Neutrophil (primary cell): Measurements from ENCODE around the gene CPA4.

Source experiments
- H3K27ac ChIP-seq: fragments of 200-600 bp; sonication (generic); 2 replicates; pipeline ENCODE4 v1.5.1; 2016; ENCODE audit warnings: mild to moderate bottlenecking, moderate library complexity
- H3K27me3 ChIP-seq: fragments of 200-600 bp; sonication (generic); 2 replicates; pipeline ENCODE4 v1.6.0; 2016; ENCODE audit warnings: mild to moderate bottlenecking
- H3K36me3 ChIP-seq: fragments of 200-600 bp; sonication (generic); 2 replicates; pipeline ENCODE4 v1.5.1; 2017
- H3K4me1 ChIP-seq, 2 experiments: fragments of 200-600 bp in 1 of 2; sonication (generic) in 1 of 2; 1 replicate in 1 of 2; 2 replicates in 1 of 2; pipeline versions ENCODE4 v1.5.1 to v1.6.1; 2013 to 2016; ENCODE audit warnings: low read depth in 1 of 2, low read length in 1 of 2, mild to moderate bottlenecking in 1 of 2, moderate library complexity in 1 of 2; ENCODE audit not compliant: control insufficient read depth in 1 of 2, insufficient read depth in 1 of 2
- H3K4me3 ChIP-seq, 2 experiments: fragments of 200-600 bp in 1 of 2; sonication (generic) in 1 of 2; 1 replicate in 1 of 2; 2 replicates in 1 of 2; pipeline ENCODE4 v1.5.1; 2013 to 2016; ENCODE audit warnings: low read depth in 1 of 2, low read length in 1 of 2, mild to moderate bottlenecking in 1 of 2, moderate library complexity in 1 of 2
- H3K9me3 ChIP-seq: fragments of 200-600 bp; sonication (generic); 2 replicates; pipeline ENCODE4 v1.5.1; 2016
- CTCF ChIP-seq: fragments of 200-600 bp; sonication (generic); IDR thresholded peaks from 2 replicates; pipeline ENCODE4 v1.5.1; 2016; ENCODE audit warnings: antibody characterized with exemption

The CPA4 gene

GRCh38 chr7:130258494-130259078 is 34.4 kb upstream of the CPA4 start:
- Histone ChIP-seq H3K27me3 (no peaks in the 10 kb centered on the region), H3K27ac (no peak overlapping the region), H3K4me1 (no peaks in the 10 kb centered on the region), H3K36me3 (no peaks in the 10 kb centered on the region), H3K9me3 (peaks cover 28% of the 10 kb centered on the region), H3K4me3 (no peak overlapping the region)
- TF ChIP-seq CTCF: no peak

GRCh38 chr7:130262448-130262847 is 30.5 kb upstream of the CPA4 start:
- Histone ChIP-seq H3K27me3 (no peaks in the 10 kb centered on the region), H3K4me1 (no peaks in the 10 kb centered on the region), H3K36me3 (no peaks in the 10 kb centered on the region), H3K9me3 (peaks cover 24% of the 10 kb centered on the region), H3K4me3 (no peak overlapping the region), H3K27ac (no peak overlapping the region)
- no peak for TF ChIP-seq CTCF

- Histone ChIP-seq H3K36me3 (no peaks in the 10 kb centered on the region), H3K9me3 (peaks cover 18% of the 10 kb centered on the region), H3K27me3 (no peaks in the 10 kb centered on the region), H3K27ac (no peak overlapping the region), H3K4me1 (no peaks in the 10 kb centered on the region), H3K4me3 (no peak overlapping the region)
- no peak for TF ChIP-seq CTCF
These were observed 29.8 kb upstream of the CPA4 start for GRCh38 chr7:130263130-130263529.

GRCh38 chr7:130266258-130266960 is 26.6 kb upstream of the CPA4 start, which contains the start of gene CPA2:
CPA2 (plus strand) TSS chr7:130266863; CDS start chr7:130266882, 19 bp downstream.
- Histone ChIP-seq H3K36me3 (no peaks in the 10 kb centered on the region), H3K4me1 (no peaks in the 10 kb centered on the region), H3K27me3 (no peaks in the 10 kb centered on the region), H3K4me3 (no peak within 1 kb of the TSS), H3K27ac (no peak within 1 kb of the TSS), H3K9me3 (no peaks in the 10 kb centered on the region)
- TF ChIP-seq CTCF: no peak

- Histone ChIP-seq H3K4me1 (no peaks in the 10 kb centered on the region), H3K27me3 (peaks cover 4% of the 10 kb centered on the region), H3K4me3 (no peak overlapping the region), H3K36me3 (no peaks in the 10 kb centered on the region), H3K27ac (no peak overlapping the region), H3K9me3 (no peaks in the 10 kb centered on the region)
- no peak for TF ChIP-seq CTCF
These were observed 26.0 kb upstream of the CPA4 start for GRCh38 chr7:130266961-130267321.
